ENCODE data around the gene KIFAP3.

GRCh38 chr1:170009551-170009950 is 64.9 kb downstream of the KIFAP3 start:
- TF ChIP-seq CTCF (IDR thresholded peaks at IDR 0.05; ENCODE audit: insufficient read depth, low read length, poor library complexity, severe bottlenecking) (no peak), EZH2phosphoT487 (conservative IDR thresholded peaks at IDR 0.05; ENCODE audit: low read length) (no peak)

Measured in SU-DHL-6 (cell line).